NCI-H2107 (cell line): Measurements from ENCODE around the gene SIRPA.

Experiments used
- DNase-seq: peaks from one replicate; lab custom pipeline; 2025; lab: John Stamatoyannopoulos, UW

The SIRPA gene

GRCh38 chr20:1894951-1895673 is at the start of gene SIRPA:
TSS of gene SIRPA (plus strand) at chr20:1895407. CDS start at chr20:1895448, 41 bp downstream.
- DNase-seq: no peak

- DNase-seq: no peak
These were observed 49.5 kb upstream of the SIRPA start for GRCh38 chr20:1845701-1846100.

- no peak for DNase-seq
These were observed 48.9 kb upstream of the SIRPA start for GRCh38 chr20:1846341-1846740.

- DNase-seq: no peak
These were observed 48.3 kb upstream of the SIRPA start for GRCh38 chr20:1846876-1847275.

- DNase-seq: no peak
These were observed 47.4 kb upstream of the SIRPA start for GRCh38 chr20:1847780-1848179.

GRCh38 chr20:1848373-1848772 is 46.8 kb upstream of the SIRPA start:
- no peak for DNase-seq

- no peak for DNase-seq
These were observed 43.8 kb upstream of the SIRPA start for GRCh38 chr20:1851396-1851795.

- no peak for DNase-seq
These were observed 41.7 kb upstream of the SIRPA start for GRCh38 chr20:1853473-1853872.

GRCh38 chr20:1854246-1854645 is 41.0 kb upstream of the SIRPA start:
- DNase-seq: no peak

- no peak for DNase-seq
These were observed 40.1 kb upstream of the SIRPA start for GRCh38 chr20:1855109-1855508.

- no peak for DNase-seq
These were observed 39.5 kb upstream of the SIRPA start for GRCh38 chr20:1855690-1856089.

GRCh38 chr20:1856424-1856823 is 38.8 kb upstream of the SIRPA start:
- no peak for DNase-seq

- no peak for DNase-seq
These were observed 37.7 kb upstream of the SIRPA start for GRCh38 chr20:1857466-1857865.

GRCh38 chr20:1858871-1859270 is 36.3 kb upstream of the SIRPA start:
- DNase-seq: no peak

GRCh38 chr20:1860446-1860845 is 34.8 kb upstream of the SIRPA start:
- no peak for DNase-seq

GRCh38 chr20:1861347-1861976 is 33.7 kb upstream of the SIRPA start:
- DNase-seq: no peak

GRCh38 chr20:1861996-1862662 is 33.1 kb upstream of the SIRPA start:
- no peak for DNase-seq

GRCh38 chr20:1862663-1863053 is 32.5 kb upstream of the SIRPA start:
- DNase-seq: no peak

- DNase-seq: no peak
These were observed 31.9 kb upstream of the SIRPA start for GRCh38 chr20:1863296-1863695.

GRCh38 chr20:1866834-1867233 is 28.4 kb upstream of the SIRPA start:
- no peak for DNase-seq

- no peak for DNase-seq
These were observed 27.5 kb upstream of the SIRPA start for GRCh38 chr20:1867495-1868260.

GRCh38 chr20:1868856-1869255 is 26.4 kb upstream of the SIRPA start:
- DNase-seq: no peak

GRCh38 chr20:1870323-1870722 is 24.9 kb upstream of the SIRPA start:
- no peak for DNase-seq
